Left lung (tissue), 10 donors: ENCODE data around the gene STAP2. TPM values are rescaled to one million over a fixed set of nuclear protein-coding genes. Genes with fewer than 3 reads are reported as not detected.
"Not testable (repeated sequence)": the region's sequence is repeated elsewhere in the genome, so short reads cannot be mapped to it uniquely, and the experiment has no call there.

Experiments
- ATAC-seq: fragments of 200-7000 bp; cut with Tn5 transposase; one replicate; pipeline ENCODE4 v1.9.1; 2020; ENCODE audit warnings: moderate library complexity
- DNase-seq, 4 donors: peaks; one replicate each; pipeline ENCODE4 v3.0.0-alpha.2; 2013 to 2020
- H3K27ac ChIP-seq, 2 donors: fragments of 200-600 bp; sonication (generic) in 1 of 2; one replicate each; pipeline versions ENCODE4 v1.5.0 to v1.8.0; 2020 to 2021
- H3K27me3 ChIP-seq, 2 donors: fragments of 200-600 bp; sonication (generic) in 1 of 2; one replicate each; pipeline versions ENCODE4 v1.5.0 to v1.8.0; 2020 to 2021
- H3K36me3 ChIP-seq, 2 donors: fragments of 200-600 bp; sonication (generic) in 1 of 2; one replicate each; pipeline versions ENCODE4 v1.5.0 to v1.8.0; 2020 to 2021
- H3K4me1 ChIP-seq, 2 donors: fragments of 200-600 bp; one replicate each; pipeline ENCODE4 v1.8.0; 2021
- H3K4me3 ChIP-seq, 2 donors: fragments of 200-600 bp; sonication (generic) in 1 of 2; one replicate each; pipeline versions ENCODE4 v1.5.0 to v1.8.0; 2020 to 2021; ENCODE audit warnings: mild to moderate bottlenecking in 1 of 2
- H3K9me3 ChIP-seq, 2 donors: fragments of 200-600 bp; sonication (generic) in 1 of 2; one replicate each; pipeline versions ENCODE4 v1.5.0 to v1.8.0; 2020 to 2021
- intact Hi-C, 2 donors: fragments of 100-400 bp; cut with DNase I; formaldehyde crosslinking; loops; one replicate each; pipeline versions ENCODE4 v1.11.2 to v1.14.2; 2022
- polyA plus RNA-seq, 6 donors: library from polyadenylated mRNA; unstranded; fragments of 120-200 nt; gene quantifications; one replicate each; pipeline ENCODE4 v1.2.1, GENCODE V29; 2013; ENCODE audit not compliant: insufficient read length in 6 of 6
- total RNA-seq, 2 donors: library from RNA; stranded (reverse); fragmentation: NEBNext Ultra II Directional; extraction: Animal tissue kit (Norgen Biotek cat#: 25700); gene quantifications; one replicate each; pipeline ENCODE4 v1.2.1, GENCODE V29; 2021
- TF ChIP-seq, protein P1 (sequence below), 2 donors: fragments of 200-600 bp; sonication (generic) in 1 of 2; IDR thresholded peaks; one replicate each; pipeline versions ENCODE4 v1.5.0 to v1.8.0; 2021; ENCODE audit warnings: antibody characterized with exemption in 2 of 2
- donor health status: DM: no; HTN: yes; CAD: no.
- donor health status: DM: no; HTN: no; CAD: no.

STAP2 gene
- total and polyA plus RNA-seq, 8 donors, result 14.1 to 41.5 (median 36.2) TPM

DNA sequence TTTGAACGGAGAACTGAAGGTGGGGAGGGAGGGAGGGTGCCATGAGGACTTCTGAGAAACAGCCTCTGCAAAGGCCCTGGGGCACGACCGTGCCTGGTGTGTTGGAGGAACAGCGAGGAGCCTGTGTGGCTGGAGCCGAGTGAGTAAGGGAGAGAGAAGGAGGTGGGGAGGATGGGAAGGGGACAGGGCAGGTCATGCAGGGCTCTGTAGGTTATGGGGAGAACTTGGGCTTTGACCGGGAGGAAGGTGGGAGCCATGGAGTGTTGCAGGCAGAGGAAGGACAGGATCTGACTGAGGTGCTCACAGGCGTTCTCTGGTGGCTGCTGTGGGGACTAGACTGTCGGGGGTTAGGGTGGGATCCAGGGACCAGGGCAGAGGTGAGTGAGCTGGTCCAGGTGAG, 11.5 kb upstream of the STAP2 start:
- TF ChIP-seq, protein P1, sequence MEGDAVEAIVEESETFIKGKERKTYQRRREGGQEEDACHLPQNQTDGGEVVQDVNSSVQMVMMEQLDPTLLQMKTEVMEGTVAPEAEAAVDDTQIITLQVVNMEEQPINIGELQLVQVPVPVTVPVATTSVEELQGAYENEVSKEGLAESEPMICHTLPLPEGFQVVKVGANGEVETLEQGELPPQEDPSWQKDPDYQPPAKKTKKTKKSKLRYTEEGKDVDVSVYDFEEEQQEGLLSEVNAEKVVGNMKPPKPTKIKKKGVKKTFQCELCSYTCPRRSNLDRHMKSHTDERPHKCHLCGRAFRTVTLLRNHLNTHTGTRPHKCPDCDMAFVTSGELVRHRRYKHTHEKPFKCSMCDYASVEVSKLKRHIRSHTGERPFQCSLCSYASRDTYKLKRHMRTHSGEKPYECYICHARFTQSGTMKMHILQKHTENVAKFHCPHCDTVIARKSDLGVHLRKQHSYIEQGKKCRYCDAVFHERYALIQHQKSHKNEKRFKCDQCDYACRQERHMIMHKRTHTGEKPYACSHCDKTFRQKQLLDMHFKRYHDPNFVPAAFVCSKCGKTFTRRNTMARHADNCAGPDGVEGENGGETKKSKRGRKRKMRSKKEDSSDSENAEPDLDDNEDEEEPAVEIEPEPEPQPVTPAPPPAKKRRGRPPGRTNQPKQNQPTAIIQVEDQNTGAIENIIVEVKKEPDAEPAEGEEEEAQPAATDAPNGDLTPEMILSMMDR (IDR thresholded peaks at IDR 0.05), result no peak
- Histone ChIP-seq H3K36me3 (peaks cover 0 to 32% of the 10 kb centered on the region in 2 donors), H3K27me3 (no peaks in the 10 kb centered on the region), H3K4me1 (peaks cover 0 to 3% of the 10 kb centered on the region in 2 donors), H3K27ac (no peak overlapping the region), H3K4me3 (no peak overlapping the region), H3K9me3 (no peaks in the 10 kb centered on the region)
- ATAC-seq (no peak), DNase-seq (no peak)
- intact Hi-C loops, result no loop called here

- intact Hi-C loops, DNase-seq, H3K4me3 ChIP-seq, ATAC-seq, H3K27me3 ChIP-seq, H3K9me3 ChIP-seq, H3K27ac ChIP-seq: not testable (repeated sequence)
- H3K36me3 ChIP-seq, result peaks cover 0 to 26% of the 10 kb centered on the region in 2 donors
- H3K4me1 ChIP-seq, result peaks cover 0 to 10% of the 10 kb centered on the region in 2 donors
These were observed 10.6 kb upstream of the STAP2 start for GRCh38 chr19:4349225-4349624.

GRCh38 chr19:4347521-4347920, 8.9 kb upstream of the STAP2 start:
- no peaks in the 10 kb centered on the region for H3K9me3 ChIP-seq
- peaks cover 0 to 15% of the 10 kb centered on the region in 2 donors for H3K4me1 ChIP-seq
- ATAC-seq (no peak), DNase-seq (no peak)
- H3K4me3 ChIP-seq, result no peak overlapping the region
- TF ChIP-seq, protein P1 (IDR thresholded peaks at IDR 0.05), result no peak
- H3K36me3 ChIP-seq, result peaks cover 0 to 24% of the 10 kb centered on the region in 2 donors
- intact Hi-C loops, result no loop called here
- H3K27ac ChIP-seq, result no peak overlapping the region
- no peaks in the 10 kb centered on the region for H3K27me3 ChIP-seq

DNA sequence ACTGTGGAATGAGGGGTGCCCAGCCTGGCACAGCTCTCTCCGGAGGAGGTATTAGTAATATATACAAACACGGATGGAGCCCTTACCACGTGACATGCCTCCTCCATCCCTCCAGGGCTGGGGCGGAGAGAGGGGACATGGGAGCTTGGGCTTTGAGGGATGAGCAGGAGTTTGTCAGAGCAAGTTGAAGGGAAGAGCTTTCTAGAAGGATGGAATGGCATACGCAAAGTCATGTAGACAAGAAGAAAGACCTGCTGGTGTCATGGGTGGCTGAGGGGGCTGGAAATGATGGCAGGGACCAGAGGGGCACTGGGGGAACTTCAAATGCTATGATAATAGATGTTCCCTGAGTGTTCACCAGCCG, 7.4 kb upstream of the STAP2 start:
- DNase-seq, result no peak
- Histone ChIP-seq H3K27ac (no peak overlapping the region), H3K9me3 (no peaks in the 10 kb centered on the region), H3K4me1 (peaks cover 0 to 21% of the 10 kb centered on the region in 2 donors), H3K4me3 (no peak overlapping the region), H3K36me3 (peaks cover 0 to 24% of the 10 kb centered on the region in 2 donors), H3K27me3 (no peaks in the 10 kb centered on the region)
- TF ChIP-seq, protein P1 (IDR thresholded peaks at IDR 0.05), result no peak
- intact Hi-C loops, result no loop called here
- no peak for ATAC-seq

GRCh38 chr19:4345342-4346019, 6.9 kb upstream of the STAP2 start:
- H3K4me1 ChIP-seq, result peaks cover 0 to 21% of the 10 kb centered on the region in 2 donors
- peaks cover 0 to 24% of the 10 kb centered on the region in 2 donors for H3K36me3 ChIP-seq
- H3K27me3 ChIP-seq, result no peaks in the 10 kb centered on the region
- DNase-seq (peak in 1 of 4 donors; percentile 56), ATAC-seq (no peak)
- no peak overlapping the region for H3K4me3 ChIP-seq
- H3K9me3 ChIP-seq, result no peaks in the 10 kb centered on the region
- intact Hi-C loops, result no loop called here
- H3K27ac ChIP-seq, result no peak overlapping the region
- TF ChIP-seq, protein P1 (IDR thresholded peaks at IDR 0.05), result no peak
